B cell (primary cell): ENCODE results near the gene KRT38. TPM values are rescaled to one million over a fixed set of nuclear protein-coding genes. Genes with fewer than 3 reads are reported as not detected.

Experiments used
- ATAC-seq: fragments of 200-7000 bp; cut with Tn5 transposase; one replicate; pipeline ENCODE4 v1.10.0; 2021; ENCODE audit warnings: low read depth, mild to moderate bottlenecking, moderate number of reproducible peaks, moderate library complexity
- CTCF ChIA-PET: fragments of 350-600 bp; sonication (Branson Sonifier 250); formaldehyde crosslinking; loops from one replicate; lab custom pipeline; 2021; ENCODE audit warnings: antibody characterized with exemption, inconsistent platforms; lab: Charles Lee
- POLR2A ChIA-PET: fragments of 350-600 bp; sonication (Branson Sonifier 250); formaldehyde crosslinking; loops from one replicate; lab custom pipeline; 2021; ENCODE audit warnings: antibody characterized with exemption; lab: Charles Lee
- DNase-seq: peaks from one replicate; pipeline ENCODE4 v3.0.0; 2013
- H2AFZ ChIP-seq: 2 replicates; pipeline ENCODE4 v1.6.1; 2012; ENCODE audit warnings: mild to moderate bottlenecking, low read depth, low read length; ENCODE audit not compliant: insufficient read depth, poor library complexity, severe bottlenecking
- H3K27ac ChIP-seq, 2 donors: 1 replicate in 1 of 2; 2 replicates in 1 of 2; pipeline ENCODE4 v1.5.1; 2012 to 2013; ENCODE audit warnings: low read length in 2 of 2, mild to moderate bottlenecking in 2 of 2, moderate library complexity in 1 of 2
- H3K27me3 ChIP-seq, 4 experiments: fragments of 200-600 bp in 1 of 4; sonication (generic) in 1 of 4; replicated peaks in 1 of 4; 1 replicate in 2 of 4; 2 replicates in 2 of 4; pipeline versions ENCODE4 v1.6.1 to v1.7.0; 2013 to 2016; ENCODE audit warnings: low read length in 3 of 4, mild to moderate bottlenecking in 2 of 4, mixed read lengths in 1 of 4, moderate library complexity in 1 of 4; ENCODE audit not compliant: insufficient read depth in 4 of 4, control insufficient read depth in 3 of 4; ENCODE audit errors: control extremely low read depth in 1 of 4
- H3K36me3 ChIP-seq, 2 experiments: replicated peaks in 1 of 2; 1 replicate in 1 of 2; 2 replicates in 1 of 2; pipeline versions ENCODE4 v1.6.1 to v1.7.1; 2013; ENCODE audit warnings: low read length in 1 of 2; ENCODE audit not compliant: insufficient read depth in 2 of 2, control insufficient read depth in 1 of 2; ENCODE audit errors: control extremely low read depth in 1 of 2, extremely low read depth in 1 of 2
- H3K4me1 ChIP-seq, 2 donors: fragments of 200-600 bp in 1 of 2; sonication (generic) in 1 of 2; 1 replicate in 1 of 2; 2 replicates in 1 of 2; pipeline versions ENCODE4 v1.5.1 to v1.6.1; 2013 to 2017; ENCODE audit warnings: low read length in 2 of 2; ENCODE audit not compliant: control insufficient read depth in 2 of 2, insufficient read depth in 2 of 2
- H3K4me2 ChIP-seq: replicated peaks from 2 replicates; pipeline ENCODE3; 2012; ENCODE audit warnings: mild to moderate bottlenecking, low read depth, low read length; ENCODE audit not compliant: poor library complexity, severe bottlenecking
- H3K4me3 ChIP-seq, 5 experiments: fragments of 200-600 bp in 1 of 5; sonication (generic) in 1 of 5; 1 replicate in 3 of 5; 2 replicates in 2 of 5; pipeline versions ENCODE4 v1.5.1 to v1.7.0; 2011 to 2016; ENCODE audit warnings: low read length in 4 of 5, mild to moderate bottlenecking in 4 of 5, low read depth in 2 of 5, control low read depth in 1 of 5, moderate library complexity in 1 of 5; ENCODE audit not compliant: insufficient read depth in 1 of 5; ENCODE audit errors: control extremely low read depth in 1 of 5, extremely low read depth in 1 of 5
- H3K79me2 ChIP-seq: fragments of 200-600 bp; sonication (generic); one replicate; pipeline ENCODE4 v1.6.0; 2016; ENCODE audit warnings: low read length; ENCODE audit not compliant: control insufficient read depth, insufficient read depth
- H3K9ac ChIP-seq: fragments of 200-600 bp; sonication (generic); 2 replicates; pipeline ENCODE4 v1.6.1; 2017; ENCODE audit warnings: mild to moderate bottlenecking, low read length, moderate library complexity
- H3K9me3 ChIP-seq, 3 donors: one replicate each; pipeline versions ENCODE4 v1.6.1 to v1.7.1; 2013; ENCODE audit warnings: low read length in 2 of 3; ENCODE audit not compliant: control insufficient read depth in 2 of 3, insufficient read depth in 1 of 3; ENCODE audit errors: control extremely low read depth in 1 of 3
- H4K20me1 ChIP-seq: 2 replicates; pipeline ENCODE4 v1.6.0; 2012; ENCODE audit warnings: mild to moderate bottlenecking, low read length; ENCODE audit not compliant: insufficient read depth, control insufficient read depth, poor library complexity, severe bottlenecking
- H3K27ac Mint-ChIP-seq: one replicate; pipeline ENCODE4 v1.8.0; 2021; ENCODE audit warnings: mixed read lengths
- H3K27me3 Mint-ChIP-seq: one replicate; pipeline ENCODE4 v1.8.0; 2021; ENCODE audit warnings: mixed read lengths
- H3K4me1 Mint-ChIP-seq: one replicate; pipeline ENCODE4 v1.8.0; 2021; ENCODE audit warnings: mixed read lengths
- H3K4me3 Mint-ChIP-seq: one replicate; pipeline ENCODE4 v1.8.0; 2021; ENCODE audit warnings: mixed read lengths
- H3K9me3 Mint-ChIP-seq: one replicate; pipeline ENCODE4 v1.8.0; 2022; ENCODE audit warnings: mixed read lengths; ENCODE audit not compliant: insufficient read depth
- CTCF ChIP-seq: fragments of 200-600 bp; IDR thresholded peaks from one replicate; pipeline ENCODE4 v1.8.0; 2022; ENCODE audit warnings: antibody characterized with exemption, mild to moderate bottlenecking
- EZH2 ChIP-seq: IDR thresholded peaks from 2 replicates; pipeline ENCODE4 v1.6.1; 2012; ENCODE audit warnings: borderline replicate concordance, low read depth, mild to moderate bottlenecking, moderate library complexity, low read length; ENCODE audit not compliant: insufficient read depth, poor library complexity, severe bottlenecking
- WGBS: methylation state at CpG from one replicate; pipeline ENCODE4 v1.1.5; 2013; ENCODE audit warnings: missing lambda C conversion rate; ENCODE audit not compliant: insufficient coverage; 5-methylcytosine and 5-hydroxymethylcytosine counted together
- intact Hi-C: fragments of 100-400 bp; cut with micrococcal nuclease; formaldehyde crosslinking; loops from one replicate; pipeline ENCODE4 v1.10.0; 2022
- polyA plus RNA-seq: library from polyadenylated mRNA; depleted of rRNA; stranded (reverse); fragments of >200 nt; gene quantifications from 2 replicates; pipeline ENCODE4 v1.2.3, GENCODE V29; 2012
- total RNA-seq, 2 donors: library from RNA; stranded (reverse); fragments of 120-200 nt in 1 of 2; gene quantifications; 1 replicate in 1 of 2; 2 replicates in 1 of 2; pipeline versions ENCODE4 v1.2.3 to v1.2.4, GENCODE V29; 2013 to 2022

Gene KRT38
- total and polyA plus RNA-seq, 2 donors (not counting 1 experiment from before 2014, with no cell fraction given) = not detected

DNA sequence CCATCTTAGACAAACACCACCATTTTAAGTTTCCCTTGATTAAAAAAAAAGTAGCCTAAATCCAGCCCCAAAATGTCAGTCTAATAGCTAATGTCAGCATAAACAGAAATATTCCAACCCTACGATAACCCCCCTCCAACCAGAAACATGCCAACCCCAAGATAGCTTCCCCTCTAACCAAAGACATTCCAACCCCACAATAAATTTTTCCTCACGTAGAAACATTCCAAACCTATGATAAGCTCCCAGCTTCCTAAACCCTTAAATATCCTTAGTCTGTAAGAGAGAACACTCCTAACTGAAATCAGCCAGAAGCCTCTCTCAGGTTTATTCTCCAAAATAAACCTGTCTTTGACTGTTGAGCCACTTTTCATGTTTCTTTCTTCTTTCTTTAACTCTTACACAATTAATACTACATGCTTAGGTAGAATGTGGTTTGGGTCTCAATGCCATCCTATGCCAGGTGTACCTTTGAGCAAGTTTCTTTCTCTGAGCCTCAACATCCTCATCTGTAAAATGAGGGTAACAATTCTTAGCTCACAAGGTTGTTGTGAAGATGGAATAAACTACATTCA is 10.5 kb upstream of the KRT38 start:
- ATAC-seq = no peak
- no peak overlapping the region for H3K4me3 ChIP-seq
- 94% methylated on average over 2 of the region's 2 CpGs for WGBS

GRCh38 chr17:41449008-41449407 is 8.2 kb upstream of the KRT38 start:
- Histone ChIP-seq H3K27ac (no peak overlapping the region), H3K4me3 (no peak overlapping the region), H3K79me2 (no peaks in the 10 kb centered on the region), H3K4me2 (no peak overlapping the region), H3K4me1 (no peaks in the 10 kb centered on the region), H2AFZ (no peak overlapping the region), H3K36me3 (no peaks in the 10 kb centered on the region), H4K20me1 (no peaks in the 10 kb centered on the region), H3K27me3 (peaks cover 0 to 15% (median under 1%) of the 10 kb centered on the region in 4 experiments), H3K9ac (no peak overlapping the region), H3K9me3 (peaks cover 0 to 3% (median 0%) of the 10 kb centered on the region in 3 donors)
- intact Hi-C loops = no loop called here
- DNase-seq (no peak), ATAC-seq (no peak)
- Mint-ChIP-seq H3K27me3 (peaks cover 43% of the 10 kb centered on the region), H3K9me3 (no peaks in the 10 kb centered on the region), H3K4me3 (no peak overlapping the region), H3K27ac (no peak overlapping the region), H3K4me1 (no peaks in the 10 kb centered on the region)
- TF ChIP-seq CTCF (no peak), EZH2 (no peak)
- WGBS = 77% methylated on average over 6 of the region's 6 CpGs
- ChIA-PET CTCF (no interaction called here), POLR2A (no interaction called here)

More for the DNA sequence above, 10.5 kb upstream of the KRT38 start:
- Histone ChIP-seq H2AFZ (no peak overlapping the region), H3K4me1 (no peaks in the 10 kb centered on the region), H3K9ac (no peak overlapping the region), H3K4me2 (no peak overlapping the region), H3K27ac (no peak overlapping the region), H3K27me3 (peaks cover 0 to 12% (median 2%) of the 10 kb centered on the region in 4 experiments), H3K9me3 (peaks cover 0 to 3% (median 0%) of the 10 kb centered on the region in 3 donors), H3K79me2 (no peaks in the 10 kb centered on the region), H4K20me1 (no peaks in the 10 kb centered on the region), H3K36me3 (no peaks in the 10 kb centered on the region)
- no peak for DNase-seq
- Mint-ChIP-seq H3K4me3 (no peak overlapping the region), H3K27me3 (peaks cover 36% of the 10 kb centered on the region), H3K4me1 (no peaks in the 10 kb centered on the region), H3K9me3 (no peaks in the 10 kb centered on the region), H3K27ac (no peak overlapping the region)
- ChIA-PET CTCF (no interaction called here), POLR2A (no interaction called here)
- intact Hi-C loops = no loop called here
- no peak for TF ChIP-seq CTCF
- no peak for TF ChIP-seq EZH2
